Prostate gland (tissue), 2 donors: Measurements from ENCODE around the gene DRC3.

Experiments
- POLR2AphosphoS5 ChIP-seq: sonication (generic); formaldehyde crosslinking; IDR thresholded peaks from one replicate; pipeline ENCODE4 v1.6.1; 2017; ENCODE audit warnings: antibody characterized with exemption
- TF ChIP-seq, protein P1 (sequence below), 4 experiments: fragments of 200-600 bp in 2 of 4; fragments of 450-650 bp in 2 of 4; sonication (generic) in 2 of 4; IDR thresholded peaks; 1 replicate in 3 of 4; 2 replicates in 1 of 4; pipeline ENCODE4 v1.5.1; 2016 to 2019; ENCODE audit warnings: antibody characterized with exemption in 4 of 4, mild to moderate bottlenecking in 2 of 4, moderate library complexity in 2 of 4

DNA sequence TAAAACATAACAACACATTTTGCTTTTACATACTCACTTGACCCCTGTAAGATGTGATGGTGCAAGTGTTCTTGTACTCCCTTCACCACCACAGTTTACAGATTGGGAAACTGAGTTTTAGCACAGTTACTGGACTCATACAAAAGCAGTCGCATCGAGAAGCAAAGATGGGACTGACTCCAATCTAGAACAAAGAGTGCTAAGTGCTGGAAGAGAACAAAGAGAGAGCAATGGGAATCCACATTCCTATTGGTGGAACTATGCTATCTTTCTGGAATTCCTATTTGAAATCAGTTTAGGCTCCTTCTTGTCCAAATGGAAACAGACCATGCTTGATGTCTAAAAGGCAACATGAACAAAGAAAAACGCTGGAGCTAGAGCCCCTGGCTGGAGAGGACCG lies 9.6 kb upstream of the DRC3 start:
- TF ChIP-seq POLR2AphosphoS5: no peak
- TF ChIP-seq, protein P1, sequence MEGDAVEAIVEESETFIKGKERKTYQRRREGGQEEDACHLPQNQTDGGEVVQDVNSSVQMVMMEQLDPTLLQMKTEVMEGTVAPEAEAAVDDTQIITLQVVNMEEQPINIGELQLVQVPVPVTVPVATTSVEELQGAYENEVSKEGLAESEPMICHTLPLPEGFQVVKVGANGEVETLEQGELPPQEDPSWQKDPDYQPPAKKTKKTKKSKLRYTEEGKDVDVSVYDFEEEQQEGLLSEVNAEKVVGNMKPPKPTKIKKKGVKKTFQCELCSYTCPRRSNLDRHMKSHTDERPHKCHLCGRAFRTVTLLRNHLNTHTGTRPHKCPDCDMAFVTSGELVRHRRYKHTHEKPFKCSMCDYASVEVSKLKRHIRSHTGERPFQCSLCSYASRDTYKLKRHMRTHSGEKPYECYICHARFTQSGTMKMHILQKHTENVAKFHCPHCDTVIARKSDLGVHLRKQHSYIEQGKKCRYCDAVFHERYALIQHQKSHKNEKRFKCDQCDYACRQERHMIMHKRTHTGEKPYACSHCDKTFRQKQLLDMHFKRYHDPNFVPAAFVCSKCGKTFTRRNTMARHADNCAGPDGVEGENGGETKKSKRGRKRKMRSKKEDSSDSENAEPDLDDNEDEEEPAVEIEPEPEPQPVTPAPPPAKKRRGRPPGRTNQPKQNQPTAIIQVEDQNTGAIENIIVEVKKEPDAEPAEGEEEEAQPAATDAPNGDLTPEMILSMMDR (IDR thresholded peaks at IDR 0.05): no peak
